ENCODE results near the gene MALAT1. TPM values are rescaled to one million over a fixed set of nuclear protein-coding genes. Genes with fewer than 3 reads are reported as not detected.

The MALAT1 gene
- total and polyA plus RNA-seq, 2 experiments from 2014 or later = 2,206 to 6,020 TPM

- peaks cover 11% of the 10 kb centered on the region for H3K4me1 ChIP-seq (ENCODE audit: insufficient read depth)
- ATAC-seq (peak; percentile 83), DNase-seq (ENCODE audit: low spot score) (peak; percentile 95)
- H3K27me3 Mint-ChIP-seq (ENCODE audit: insufficient read depth, low read depth, poor library complexity) = peaks cover 76% of the 10 kb centered on the region
- no peak overlapping the region for H3K27ac ChIP-seq (ENCODE audit: low read depth)
- H3K79me2 ChIP-seq (replicated peaks; ENCODE audit: insufficient read depth) = no peaks in the 10 kb centered on the region
- no peaks in the 10 kb centered on the region; the same call in 1 of the 2 replicates for H4K20me1 ChIP-seq (replicated peaks; ENCODE audit: insufficient read depth)
- no peaks in the 10 kb centered on the region for H3K9me2 ChIP-seq (ENCODE audit: insufficient read depth)
- H3F3A ChIP-seq (replicated peaks; ENCODE audit: low read depth) = peaks cover 4% of the 10 kb centered on the region; the same call in 1 of the 2 replicates
- no peaks in the 10 kb centered on the region for H3K36me3 Mint-ChIP-seq (ENCODE audit: low read depth)
- H3K4me2 ChIP-seq = peak overlapping the region; percentile 93
- H2AFZ ChIP-seq = peak overlapping the region; percentile 99
- H3K27me3 ChIP-seq (ENCODE audit: insufficient read depth) = peaks cover 64% of the 10 kb centered on the region
- H3K36me3 ChIP-seq (ENCODE audit: insufficient read depth) = no peaks in the 10 kb centered on the region
- H3K27ac Mint-ChIP-seq = no peak overlapping the region
- peaks cover 21% of the 10 kb centered on the region for H3K9me3 Mint-ChIP-seq
- no peak for TF ChIP-seq REST (IDR thresholded peaks at IDR 0.05; ENCODE audit: unreplicated experiment)
- TF ChIP-seq JUNB (IDR thresholded peaks at IDR 0.05; ENCODE audit: unreplicated experiment) = no peak
- TF ChIP-seq, protein P1, sequence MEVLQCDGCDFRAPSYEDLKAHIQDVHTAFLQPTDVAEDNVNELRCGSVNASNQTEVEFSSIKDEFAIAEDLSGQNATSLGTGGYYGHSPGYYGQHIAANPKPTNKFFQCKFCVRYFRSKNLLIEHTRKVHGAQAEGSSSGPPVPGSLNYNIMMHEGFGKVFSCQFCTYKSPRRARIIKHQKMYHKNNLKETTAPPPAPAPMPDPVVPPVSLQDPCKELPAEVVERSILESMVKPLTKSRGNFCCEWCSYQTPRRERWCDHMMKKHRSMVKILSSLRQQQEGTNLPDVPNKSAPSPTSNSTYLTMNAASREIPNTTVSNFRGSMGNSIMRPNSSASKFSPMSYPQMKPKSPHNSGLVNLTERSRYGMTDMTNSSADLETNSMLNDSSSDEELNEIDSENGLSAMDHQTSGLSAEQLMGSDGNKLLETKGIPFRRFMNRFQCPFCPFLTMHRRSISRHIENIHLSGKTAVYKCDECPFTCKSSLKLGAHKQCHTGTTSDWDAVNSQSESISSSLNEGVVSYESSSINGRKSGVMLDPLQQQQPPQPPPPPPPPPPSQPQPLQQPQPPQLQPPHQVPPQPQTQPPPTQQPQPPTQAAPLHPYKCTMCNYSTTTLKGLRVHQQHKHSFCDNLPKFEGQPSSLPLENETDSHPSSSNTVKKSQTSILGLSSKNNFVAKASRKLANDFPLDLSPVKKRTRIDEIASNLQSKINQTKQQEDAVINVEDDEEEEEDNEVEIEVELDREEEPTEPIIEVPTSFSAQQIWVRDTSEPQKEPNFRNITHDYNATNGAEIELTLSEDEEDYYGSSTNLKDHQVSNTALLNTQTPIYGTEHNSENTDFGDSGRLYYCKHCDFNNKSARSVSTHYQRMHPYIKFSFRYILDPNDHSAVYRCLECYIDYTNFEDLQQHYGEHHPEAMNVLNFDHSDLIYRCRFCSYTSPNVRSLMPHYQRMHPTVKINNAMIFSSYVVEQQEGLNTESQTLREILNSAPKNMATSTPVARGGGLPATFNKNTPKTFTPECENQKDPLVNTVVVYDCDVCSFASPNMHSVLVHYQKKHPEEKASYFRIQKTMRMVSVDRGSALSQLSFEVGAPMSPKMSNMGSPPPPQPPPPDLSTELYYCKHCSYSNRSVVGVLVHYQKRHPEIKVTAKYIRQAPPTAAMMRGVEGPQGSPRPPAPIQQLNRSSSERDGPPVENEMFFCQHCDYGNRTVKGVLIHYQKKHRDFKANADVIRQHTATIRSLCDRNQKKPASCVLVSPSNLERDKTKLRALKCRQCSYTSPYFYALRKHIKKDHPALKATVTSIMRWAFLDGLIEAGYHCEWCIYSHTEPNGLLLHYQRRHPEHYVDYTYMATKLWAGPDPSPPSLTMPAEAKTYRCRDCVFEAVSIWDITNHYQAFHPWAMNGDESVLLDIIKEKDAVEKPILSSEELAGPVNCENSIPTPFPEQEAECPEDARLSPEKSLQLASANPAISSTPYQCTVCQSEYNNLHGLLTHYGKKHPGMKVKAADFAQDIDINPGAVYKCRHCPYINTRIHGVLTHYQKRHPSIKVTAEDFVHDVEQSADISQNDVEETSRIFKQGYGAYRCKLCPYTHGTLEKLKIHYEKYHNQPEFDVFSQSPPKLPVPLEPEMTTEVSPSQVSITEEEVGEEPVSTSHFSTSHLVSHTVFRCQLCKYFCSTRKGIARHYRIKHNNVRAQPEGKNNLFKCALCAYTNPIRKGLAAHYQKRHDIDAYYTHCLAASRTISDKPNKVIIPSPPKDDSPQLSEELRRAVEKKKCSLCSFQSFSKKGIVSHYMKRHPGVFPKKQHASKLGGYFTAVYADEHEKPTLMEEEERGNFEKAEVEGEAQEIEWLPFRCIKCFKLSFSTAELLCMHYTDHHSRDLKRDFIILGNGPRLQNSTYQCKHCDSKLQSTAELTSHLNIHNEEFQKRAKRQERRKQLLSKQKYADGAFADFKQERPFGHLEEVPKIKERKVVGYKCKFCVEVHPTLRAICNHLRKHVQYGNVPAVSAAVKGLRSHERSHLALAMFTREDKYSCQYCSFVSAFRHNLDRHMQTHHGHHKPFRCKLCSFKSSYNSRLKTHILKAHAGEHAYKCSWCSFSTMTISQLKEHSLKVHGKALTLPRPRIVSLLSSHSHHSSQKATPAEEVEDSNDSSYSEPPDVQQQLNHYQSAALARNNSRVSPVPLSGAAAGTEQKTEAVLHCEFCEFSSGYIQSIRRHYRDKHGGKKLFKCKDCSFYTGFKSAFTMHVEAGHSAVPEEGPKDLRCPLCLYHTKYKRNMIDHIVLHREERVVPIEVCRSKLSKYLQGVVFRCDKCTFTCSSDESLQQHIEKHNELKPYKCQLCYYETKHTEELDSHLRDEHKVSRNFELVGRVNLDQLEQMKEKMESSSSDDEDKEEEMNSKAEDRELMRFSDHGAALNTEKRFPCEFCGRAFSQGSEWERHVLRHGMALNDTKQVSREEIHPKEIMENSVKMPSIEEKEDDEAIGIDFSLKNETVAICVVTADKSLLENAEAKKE (CRISPR knock-in tag; IDR thresholded peaks at IDR 0.05) = no peak
- no peak for TF ChIP-seq STAT1 (IDR thresholded peaks at IDR 0.05; ENCODE audit: unreplicated experiment)
- peak; percentile 68 for TF ChIP-seq CREB1 (CRISPR knock-in tag; IDR thresholded peaks at IDR 0.05; ENCODE audit: low read depth)
- no peak for TF ChIP-seq ETS1 (IDR thresholded peaks at IDR 0.05)
- TF ChIP-seq NANOG (IDR thresholded peaks at IDR 0.05; ENCODE audit: borderline replicate concordance) = no peak
- no peak for TF ChIP-seq ZNF114 (CRISPR knock-in tag; IDR thresholded peaks at IDR 0.05)
- peak; percentile 81 for TF ChIP-seq POLR2AphosphoS5 (IDR thresholded peaks at IDR 0.05; ENCODE audit: low read depth)
- no peak for TF ChIP-seq EZH2phosphoT487 (IDR thresholded peaks at IDR 0.05; ENCODE audit: unreplicated experiment)
- TF ChIP-seq CTCF (conservative IDR thresholded peaks at IDR 0.05; ENCODE audit: low read depth in 2 of 2) = peak in 1 of 2 experiments; percentile 31; a peak in 2 of 4 replicates
- TF ChIP-seq EZH2 (IDR thresholded peaks at IDR 0.05; ENCODE audit: low read depth, unreplicated experiment) = no peak
- H3K4me3 ChIP-seq = peak overlapping the region; percentile 76
- H3K4me1 Mint-ChIP-seq = peaks cover 16% of the 10 kb centered on the region
- H3K4me3 Mint-ChIP-seq = peak overlapping the region; percentile 74
Observed at GRCh38 chr11:65454696-65455456, 44.0 kb upstream of the MALAT1 start.

Data from GM23338 (cell line).